GM21786 (cell line): ENCODE results near the gene HS3ST5.
"Not testable (repeated sequence)": the region's sequence is repeated elsewhere in the genome, so short reads cannot be mapped to it uniquely, and the experiment has no call there.

Experiments used
- ATAC-seq: cut with Tn5 transposase; IDR thresholded peaks from one replicate; pipeline ENCODE4 v1.9.1; 2021; ENCODE audit not compliant: unreplicated experiment

Gene HS3ST5

GRCh38 chr6:114339706-114340105 lies 3.1 kb downstream of the HS3ST5 start:
- no peak for ATAC-seq

GRCh38 chr6:114334237-114334636 lies 8.6 kb downstream of the HS3ST5 start:
- no peak for ATAC-seq

GRCh38 chr6:114327074-114327473 lies 15.7 kb downstream of the HS3ST5 start:
- no peak for ATAC-seq

- ATAC-seq, result no peak
These were observed 19.0 kb downstream of the HS3ST5 start for GRCh38 chr6:114323784-114324183.

GRCh38 chr6:114319749-114320148 lies 23.1 kb downstream of the HS3ST5 start:
- ATAC-seq, result no peak

- ATAC-seq, result no peak
These were observed 26.8 kb downstream of the HS3ST5 start for GRCh38 chr6:114315831-114316595.

- not testable (repeated sequence) for ATAC-seq
These were observed 29.0 kb downstream of the HS3ST5 start for GRCh38 chr6:114313816-114314215.

- no peak for ATAC-seq
These were observed 29.9 kb downstream of the HS3ST5 start for GRCh38 chr6:114312931-114313330.

GRCh38 chr6:114310053-114310452 lies 32.8 kb downstream of the HS3ST5 start:
- ATAC-seq, result no peak

- no peak for ATAC-seq
These were observed 38.4 kb downstream of the HS3ST5 start for GRCh38 chr6:114304304-114304887.

- ATAC-seq, result no peak
These were observed 41.1 kb downstream of the HS3ST5 start for GRCh38 chr6:114301596-114302219.

GRCh38 chr6:114297135-114297534 lies 45.7 kb downstream of the HS3ST5 start:
- no peak for ATAC-seq

- no peak for ATAC-seq
These were observed 50.4 kb downstream of the HS3ST5 start for GRCh38 chr6:114292431-114292830.

- ATAC-seq, result no peak
These were observed 51.4 kb downstream of the HS3ST5 start for GRCh38 chr6:114291428-114291827.

- ATAC-seq, result no peak
These were observed 52.0 kb downstream of the HS3ST5 start for GRCh38 chr6:114290864-114291263.

GRCh38 chr6:114288701-114289495 lies 53.9 kb downstream of the HS3ST5 start:
- ATAC-seq, result no peak

GRCh38 chr6:114287461-114287860 lies 55.4 kb downstream of the HS3ST5 start:
- ATAC-seq, result no peak

- ATAC-seq, result no peak
These were observed 56.6 kb downstream of the HS3ST5 start for GRCh38 chr6:114286211-114286610.

- no peak for ATAC-seq
These were observed 58.5 kb downstream of the HS3ST5 start for GRCh38 chr6:114284281-114284680.

GRCh38 chr6:114282292-114282691 lies 60.5 kb downstream of the HS3ST5 start:
- ATAC-seq, result no peak

GRCh38 chr6:114281496-114281895 lies 61.3 kb downstream of the HS3ST5 start:
- no peak for ATAC-seq
